A549 (cell line): Measurements from ENCODE around the gene HNRNPUL1.

Experiments used
- ATOH8 ChIP-seq: fragments of 250-450 bp; sonication (Bioruptor Pico); IDR thresholded peaks from 2 replicates; pipeline ENCODE4 v1.5.0; 2020; ENCODE audit warnings: low read depth, mild to moderate bottlenecking, moderate library complexity
- CBX8 ChIP-seq: fragments of 200-600 bp; sonication (generic); IDR thresholded peaks from 2 replicates; pipeline ENCODE4 v1.6.1; 2016
- CHD2 ChIP-seq: fragments of 150-350 bp; IDR thresholded peaks from 2 replicates; pipeline ENCODE4 v1.6.1; 2014; ENCODE audit warnings: low read length; ENCODE audit not compliant: partially characterized antibody
- CTCF ChIP-seq: fragments of >200 bp; sonication (Bioruptor Twin); formaldehyde crosslinking; IDR thresholded peaks from 3 replicates; pipeline ENCODE4 v1.5.1; 2016
- EHMT2 ChIP-seq: fragments of 200-600 bp; sonication (generic); IDR thresholded peaks from 2 replicates; pipeline ENCODE4 v1.6.1; 2016; ENCODE audit warnings: antibody characterized with exemption, low read depth, mild to moderate bottlenecking, moderate library complexity
- ESRRA ChIP-seq: fragments of 150-350 bp; IDR thresholded peaks from 2 replicates; pipeline ENCODE4 v1.6.1; 2014; ENCODE audit warnings: mild to moderate bottlenecking, low read length, borderline replicate concordance
- GATA3 ChIP-seq: IDR thresholded peaks from 2 replicates; pipeline ENCODE4 v1.6.1; 2012; ENCODE audit warnings: borderline replicate concordance
- HDAC2 ChIP-seq: fragments of 200-600 bp; sonication (generic); IDR thresholded peaks from 2 replicates; pipeline ENCODE4 v1.6.1; 2016
- PBX3 ChIP-seq: IDR thresholded peaks from 2 replicates; pipeline ENCODE4 v1.6.1; 2012
- POLR2A ChIP-seq: IDR thresholded peaks from 2 replicates; pipeline ENCODE4 v1.6.1; 2012; ENCODE audit warnings: mild to moderate bottlenecking, low read length
- RAD21 ChIP-seq, 2 experiments: fragments of >200 bp in 1 of 2; sonication (Bioruptor Twin) in 1 of 2; formaldehyde crosslinking in 1 of 2; IDR thresholded peaks in 1 of 2; conservative IDR thresholded peaks in 1 of 2; 2 replicates in 1 of 2; 3 replicates in 1 of 2; pipeline ENCODE4 v1.6.1; 2012 to 2018; ENCODE audit warnings: inconsistent platforms in 1 of 2
- RNF2 ChIP-seq: fragments of 200-600 bp; sonication (generic); IDR thresholded peaks from 2 replicates; pipeline ENCODE4 v1.6.1; 2016; ENCODE audit warnings: low read depth, mild to moderate bottlenecking, antibody characterized with exemption, moderate library complexity, borderline replicate concordance
- SMC3 ChIP-seq: fragments of >200 bp; sonication (Bioruptor Twin); formaldehyde crosslinking; IDR thresholded peaks from 3 replicates; pipeline ENCODE4 v1.6.1; 2018; ENCODE audit warnings: inconsistent platforms
- USF2 ChIP-seq: fragments of 450-650 bp; IDR thresholded peaks from 2 replicates; pipeline ENCODE4 v1.6.1; 2014; ENCODE audit warnings: antibody characterized with exemption

GRCh38 chr19:41303954-41304353 is 39.8 kb downstream of the HNRNPUL1 start:
- TF ChIP-seq HDAC2 (no peak), POLR2A (no peak), ESRRA (no peak), RNF2 (no peak), CHD2 (no peak), ATOH8 (CRISPR knock-in tag) (no peak), RAD21 (conservative IDR thresholded peaks at IDR 0.05 in 1 of 2, IDR thresholded peaks at IDR 0.05 in 1 of 2) (no peak), CTCF (no peak), PBX3 (no peak), CBX8 (no peak), SMC3 (no peak), GATA3 (no peak), USF2 (no peak), EHMT2 (no peak)
